T-helper 1 cell treated with Interleukin-12 subunit alpha and Interleukin-12 subunit beta and Interleukin-4 antibody, amounts not matched to agents 30 ng/mL and 1 ng/mL, for 36 hours (primary cell): ENCODE results near the gene ZNF33A. TPM values are rescaled to one million over a fixed set of nuclear protein-coding genes. Genes with fewer than 3 reads are reported as not detected.
"Not testable (repeated sequence)": the region's sequence is repeated elsewhere in the genome, so short reads cannot be mapped to it uniquely, and the experiment has no call there.

Experiments
- intact Hi-C: fragments of 100-400 bp; cut with micrococcal nuclease; formaldehyde crosslinking; loops from one replicate; pipeline ENCODE4 v1.15.1; 2024
- total RNA-seq: library from RNA; stranded (reverse); gene quantifications from 2 replicates; pipeline ENCODE4 v1.2.3, GENCODE V29; 2022

ZNF33A gene
- total RNA-seq, result 29.8 and 32.0 TPM in 2 replicates

GRCh38 chr10:38010119-38010903, at the start of gene ZNF33A:
Gene ZNF33A, plus strand, starts transcription at chr10:38010675. Its CDS starts 1,667 bp downstream, at chr10:38012342.
- intact Hi-C loops, result loop anchor here (1.0 to 5.0 kb wide), 8 partner anchors 16 to 392 kb away; partner anchors contain the start of genes ZNF248, ZNF25 and ZNF37A

GRCh38 chr10:37965006-37965405, 45.5 kb upstream of the ZNF33A start:
- intact Hi-C loops, result no loop called here

GRCh38 chr10:37972396-37972795, 38.1 kb upstream of the ZNF33A start:
- intact Hi-C loops, result no loop called here

GRCh38 chr10:37975401-37975991, 35.0 kb upstream of the ZNF33A start:
- intact Hi-C loops, result no loop called here

GRCh38 chr10:37976091-37976879, 34.2 kb upstream of the ZNF33A start, which contains the start of gene ZNF25:
Gene ZNF25, minus strand, starts transcription at chr10:37976647. Its CDS starts 4,925 bp downstream, at chr10:37971722.
- intact Hi-C loops, result loop anchor here (1.0 to 2.0 kb wide), 7 partner anchors 34 to 426 kb away; partner anchors contain the start of genes ZNF248, ZNF33A and ZNF37A

- intact Hi-C loops, result loop anchor here (1.0 to 2.0 kb wide), 7 partner anchors 33 to 425 kb away; partner anchors contain the start of genes ZNF248, ZNF33A and ZNF37A
Measured at GRCh38 chr10:37976880-37977203, 33.6 kb upstream of the ZNF33A start.

GRCh38 chr10:37991655-37992054, 18.8 kb upstream of the ZNF33A start:
- intact Hi-C loops, result no loop called here

- intact Hi-C loops, result no loop called here
Measured at GRCh38 chr10:37992083-37992482, 18.4 kb upstream of the ZNF33A start.

GRCh38 chr10:37998920-37999319, 11.6 kb upstream of the ZNF33A start:
- intact Hi-C loops, result not testable (repeated sequence)

- intact Hi-C loops, result not testable (repeated sequence)
Measured at GRCh38 chr10:38000474-38000873, 10.0 kb upstream of the ZNF33A start.

- intact Hi-C loops, result no loop called here
Measured at GRCh38 chr10:38003026-38003425, 7.4 kb upstream of the ZNF33A start.

GRCh38 chr10:38003588-38003987, 6.9 kb upstream of the ZNF33A start:
- intact Hi-C loops, result no loop called here

GRCh38 chr10:38007551-38007950, 2.9 kb upstream of the ZNF33A start:
- intact Hi-C loops, result no loop called here

GRCh38 chr10:38007991-38008390, 2.5 kb upstream of the ZNF33A start:
- intact Hi-C loops, result no loop called here

GRCh38 chr10:38016354-38016753, 5.9 kb downstream of the ZNF33A start:
- intact Hi-C loops, result no loop called here

- intact Hi-C loops, result loop anchor here (2.0 kb wide), 1 partner anchor 18 kb away; no protein-coding TSS in a partner anchor
Measured at GRCh38 chr10:38019124-38019523, 8.6 kb downstream of the ZNF33A start.

- intact Hi-C loops, result no loop called here
Measured at GRCh38 chr10:38025283-38025682, 14.8 kb downstream of the ZNF33A start.

GRCh38 chr10:38027986-38028385, 17.5 kb downstream of the ZNF33A start:
- intact Hi-C loops, result loop anchor here (2.0 kb wide), 1 partner anchor 17 kb away; the partner anchor contains the start of gene ZNF33A

GRCh38 chr10:38032886-38033285, 22.4 kb downstream of the ZNF33A start:
- intact Hi-C loops, result no loop called here

GRCh38 chr10:38038107-38038931, 27.8 kb downstream of the ZNF33A start:
- intact Hi-C loops, result loop anchor here (2.0 kb wide), 1 partner anchor 180 kb away; no protein-coding TSS in a partner anchor

- intact Hi-C loops, result loop anchor here (1.0 to 2.0 kb wide), 4 partner anchors 29 to 180 kb away; partner anchors contain the start of genes ZNF25, ZNF33A and ZNF37A
Measured at GRCh38 chr10:38038932-38039245, 28.4 kb downstream of the ZNF33A start.
